Suprapubic skin (tissue), 4 donors: Measurements from ENCODE around the gene BSND. TPM values are rescaled to one million over a fixed set of nuclear protein-coding genes. Genes with fewer than 3 reads are reported as not detected.

Source experiments
- DNase-seq, 2 donors: peaks; one replicate each; pipeline ENCODE4 v3.0.0-alpha.2; 2019; ENCODE audit warnings: low spot score in 2 of 2
- H3K27ac ChIP-seq: fragments of 200-600 bp; sonication (generic); one replicate; pipeline ENCODE4 v1.5.1; 2019
- H3K27me3 ChIP-seq: fragments of 200-600 bp; sonication (generic); one replicate; pipeline ENCODE4 v1.5.1; 2019
- H3K36me3 ChIP-seq: fragments of 200-600 bp; sonication (generic); one replicate; pipeline ENCODE4 v1.5.1; 2019
- H3K4me1 ChIP-seq: fragments of 200-600 bp; sonication (generic); one replicate; pipeline ENCODE4 v1.5.1; 2019
- H3K4me3 ChIP-seq: fragments of 200-600 bp; sonication (generic); one replicate; pipeline ENCODE4 v1.5.1; 2019; ENCODE audit warnings: mild to moderate bottlenecking
- H3K9me3 ChIP-seq: fragments of 200-600 bp; sonication (generic); one replicate; pipeline ENCODE4 v1.5.1; 2019
- EP300 ChIP-seq: sonication (generic); formaldehyde crosslinking; IDR thresholded peaks from one replicate; pipeline ENCODE4 v1.6.1; 2017; ENCODE audit warnings: antibody characterized with exemption
- POLR2A ChIP-seq, 2 donors: fragments of 450-650 bp; IDR thresholded peaks; one replicate each; pipeline ENCODE4 v1.6.1; 2017; ENCODE audit warnings: antibody characterized with exemption in 2 of 2, mild to moderate bottlenecking in 2 of 2, moderate library complexity in 2 of 2
- POLR2AphosphoS5 ChIP-seq, 3 donors: sonication (generic); formaldehyde crosslinking; IDR thresholded peaks; one replicate each; pipeline ENCODE4 v1.6.1; 2017; ENCODE audit warnings: antibody characterized with exemption in 3 of 3
- WGBS: methylation state at CpG from one replicate; pipeline ENCODE4 v1.1.5; 2018; 5-methylcytosine and 5-hydroxymethylcytosine counted together
- total RNA-seq, 4 donors: library from RNA; depleted of rRNA; stranded (reverse); fragments of >200 nt; gene quantifications; one replicate each; pipeline ENCODE4 v1.1.0, GENCODE V29; 2016
- TF ChIP-seq, protein P1 (sequence below), 2 donors: fragments of 200-600 bp in 1 of 2; fragments of 450-650 bp in 1 of 2; sonication (generic) in 1 of 2; IDR thresholded peaks; one replicate each; pipeline ENCODE4 v1.5.1; 2016 to 2019; ENCODE audit warnings: antibody characterized with exemption in 2 of 2, mild to moderate bottlenecking in 1 of 2, moderate library complexity in 1 of 2

BSND gene
- total RNA-seq: not detected

DNA sequence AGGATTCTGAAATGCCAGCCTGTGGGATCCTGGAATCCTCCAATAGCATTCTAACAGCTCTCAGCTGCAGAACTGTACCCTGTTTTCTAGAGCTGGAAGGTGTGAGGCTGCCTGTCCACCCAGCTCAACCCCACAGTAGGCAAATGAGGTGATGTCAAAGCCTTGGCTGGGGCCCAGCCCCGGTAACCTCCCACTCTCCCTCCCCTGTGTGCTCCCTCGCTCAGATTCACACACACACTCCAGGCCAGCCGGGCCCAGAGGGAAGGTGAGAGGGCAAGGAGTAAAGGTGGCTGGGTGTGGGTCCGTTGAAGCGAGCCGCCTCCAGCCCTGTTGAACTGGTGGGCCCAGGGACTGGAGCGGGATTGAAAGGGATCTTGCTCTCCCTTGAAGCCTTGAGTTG, at the start of gene BSND:
Gene BSND (plus strand): TSS at position 257 of the 400 bp plus-strand sequence. CDS start 254 bp downstream, outside the sequence.
- H3K27ac ChIP-seq: no peak within 1 kb of the TSS
- TF ChIP-seq EP300 (no peak), POLR2AphosphoS5 (IDR thresholded peaks at IDR 0.05) (no peak), POLR2A (IDR thresholded peaks at IDR 0.05) (no peak)
- TF ChIP-seq, protein P1, sequence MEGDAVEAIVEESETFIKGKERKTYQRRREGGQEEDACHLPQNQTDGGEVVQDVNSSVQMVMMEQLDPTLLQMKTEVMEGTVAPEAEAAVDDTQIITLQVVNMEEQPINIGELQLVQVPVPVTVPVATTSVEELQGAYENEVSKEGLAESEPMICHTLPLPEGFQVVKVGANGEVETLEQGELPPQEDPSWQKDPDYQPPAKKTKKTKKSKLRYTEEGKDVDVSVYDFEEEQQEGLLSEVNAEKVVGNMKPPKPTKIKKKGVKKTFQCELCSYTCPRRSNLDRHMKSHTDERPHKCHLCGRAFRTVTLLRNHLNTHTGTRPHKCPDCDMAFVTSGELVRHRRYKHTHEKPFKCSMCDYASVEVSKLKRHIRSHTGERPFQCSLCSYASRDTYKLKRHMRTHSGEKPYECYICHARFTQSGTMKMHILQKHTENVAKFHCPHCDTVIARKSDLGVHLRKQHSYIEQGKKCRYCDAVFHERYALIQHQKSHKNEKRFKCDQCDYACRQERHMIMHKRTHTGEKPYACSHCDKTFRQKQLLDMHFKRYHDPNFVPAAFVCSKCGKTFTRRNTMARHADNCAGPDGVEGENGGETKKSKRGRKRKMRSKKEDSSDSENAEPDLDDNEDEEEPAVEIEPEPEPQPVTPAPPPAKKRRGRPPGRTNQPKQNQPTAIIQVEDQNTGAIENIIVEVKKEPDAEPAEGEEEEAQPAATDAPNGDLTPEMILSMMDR (IDR thresholded peaks at IDR 0.05): no peak
- H3K27me3 ChIP-seq: peaks cover 42% of the 10 kb centered on the region
- H3K9me3 ChIP-seq: no peaks in the 10 kb centered on the region
- DNase-seq: no peak
- peaks cover 11% of the 10 kb centered on the region for H3K4me1 ChIP-seq
- no peaks in the 10 kb centered on the region for H3K36me3 ChIP-seq
- WGBS: 69% methylated on average over 7 of the region's 7 CpGs
- H3K4me3 ChIP-seq: no peak within 1 kb of the TSS

DNA sequence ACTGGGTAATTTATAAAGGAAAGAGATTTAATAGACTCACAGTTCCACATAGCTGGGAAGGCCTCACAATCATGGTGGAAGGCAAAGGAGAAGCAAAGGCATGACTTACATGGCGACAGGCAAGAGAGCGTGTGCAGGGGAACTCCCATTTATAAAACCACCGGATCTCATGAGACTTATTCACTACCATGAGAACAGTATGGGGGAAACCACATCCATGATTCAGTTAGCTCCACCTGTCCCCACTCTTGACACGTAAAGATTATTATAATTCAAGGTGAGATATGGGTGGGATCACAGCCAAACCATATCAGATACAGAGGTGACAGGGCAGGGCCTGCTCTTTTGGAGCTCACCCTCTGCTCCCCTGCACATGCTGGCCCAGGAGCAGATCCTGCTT, 49.7 kb upstream of the BSND start:
- no peak overlapping the region for H3K4me3 ChIP-seq
- WGBS: 65% methylated on average over 4 of the region's 4 CpGs

DNA sequence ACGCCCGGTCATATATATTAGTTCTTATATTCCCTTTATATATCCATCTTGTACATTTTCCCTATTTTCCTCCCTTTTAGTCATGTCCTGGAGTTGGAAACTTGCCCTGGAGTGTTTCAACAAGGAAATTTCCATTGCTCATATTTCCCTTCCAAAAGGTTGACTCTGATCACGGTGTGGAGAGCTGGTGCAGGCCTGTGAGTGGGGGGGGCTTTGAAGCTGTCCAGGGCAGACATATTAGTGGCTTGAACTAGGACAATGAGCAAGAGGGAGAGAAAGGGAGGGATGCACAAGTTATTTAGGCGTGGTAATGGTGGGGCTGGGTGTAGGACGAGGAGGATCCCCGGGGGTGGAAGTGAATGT, 48.7 kb upstream of the BSND start:
- no peaks in the 10 kb centered on the region for H3K9me3 ChIP-seq
- peak overlapping the region; percentile 31 for H3K27ac ChIP-seq
- H3K4me3 ChIP-seq: no peak overlapping the region
- no peak for DNase-seq
- TF ChIP-seq EP300: no peak
- no peak for TF ChIP-seq POLR2A (IDR thresholded peaks at IDR 0.05)
- TF ChIP-seq, protein P1 (IDR thresholded peaks at IDR 0.05): no peak
- TF ChIP-seq POLR2AphosphoS5 (IDR thresholded peaks at IDR 0.05): no peak
- H3K27me3 ChIP-seq: no peaks in the 10 kb centered on the region
- H3K36me3 ChIP-seq: no peaks in the 10 kb centered on the region
- 61% methylated on average over 6 of the region's 6 CpGs for WGBS
- H3K4me1 ChIP-seq: peaks cover 20% of the 10 kb centered on the region

More for the DNA sequence above, 49.7 kb upstream of the BSND start:
- Histone ChIP-seq H3K36me3 (no peaks in the 10 kb centered on the region), H3K27me3 (no peaks in the 10 kb centered on the region), H3K27ac (no peak overlapping the region), H3K9me3 (no peaks in the 10 kb centered on the region), H3K4me1 (peaks cover 24% of the 10 kb centered on the region)
- TF ChIP-seq, protein P1 (IDR thresholded peaks at IDR 0.05): no peak
- no peak for TF ChIP-seq EP300
- DNase-seq: no peak

DNA sequence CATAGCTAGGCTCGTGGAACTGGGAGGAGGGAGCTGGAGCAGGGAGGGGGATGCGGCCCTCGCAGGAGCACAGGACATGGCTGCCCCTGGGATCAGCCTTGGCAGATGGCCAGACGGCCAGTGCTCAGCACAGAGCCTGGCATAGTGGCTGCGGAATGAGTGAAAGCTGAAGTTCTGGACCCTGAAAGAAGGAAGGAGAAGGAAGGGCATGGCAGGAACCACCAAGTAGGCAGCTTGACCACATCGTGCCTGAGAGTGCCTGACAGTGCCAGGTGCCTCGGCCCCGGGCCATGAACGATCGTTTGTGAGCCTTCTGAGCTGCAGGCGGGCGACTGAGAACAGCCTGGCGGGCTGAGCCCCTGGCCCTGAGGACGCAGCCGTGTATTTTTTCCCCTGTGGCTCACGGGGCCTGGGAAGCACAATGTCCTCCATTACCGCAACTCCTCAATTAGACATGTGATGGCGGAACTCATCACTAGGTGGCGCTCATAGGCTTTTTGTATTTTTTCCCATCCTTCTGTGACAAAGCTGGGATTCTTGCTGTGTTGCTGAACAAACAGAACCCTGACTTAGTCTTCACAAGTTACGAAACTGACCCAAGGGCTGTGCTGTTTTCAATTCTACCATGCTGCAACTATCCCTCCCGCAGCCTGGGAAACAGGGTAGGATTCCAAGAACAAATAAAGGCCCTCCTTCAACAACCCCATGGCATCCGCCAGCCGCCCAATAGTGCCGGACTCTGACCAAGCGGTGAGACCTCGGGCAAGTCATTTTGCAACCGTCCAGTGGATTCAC, 48.2 kb upstream of the BSND start:
- TF ChIP-seq, protein P1 (IDR thresholded peaks at IDR 0.05): peak; percentile 60 to 70
- no peak for TF ChIP-seq EP300
- Histone ChIP-seq H3K27me3 (no peaks in the 10 kb centered on the region), H3K9me3 (no peaks in the 10 kb centered on the region), H3K4me3 (peak overlapping the region; percentile 18), H3K27ac (peak overlapping the region; percentile 31), H3K4me1 (peaks cover 15% of the 10 kb centered on the region), H3K36me3 (no peaks in the 10 kb centered on the region)
- 28% methylated on average over 22 of the region's 27 CpGs for WGBS
- DNase-seq: peak in 1 of 2 donors; percentile 79

DNA sequence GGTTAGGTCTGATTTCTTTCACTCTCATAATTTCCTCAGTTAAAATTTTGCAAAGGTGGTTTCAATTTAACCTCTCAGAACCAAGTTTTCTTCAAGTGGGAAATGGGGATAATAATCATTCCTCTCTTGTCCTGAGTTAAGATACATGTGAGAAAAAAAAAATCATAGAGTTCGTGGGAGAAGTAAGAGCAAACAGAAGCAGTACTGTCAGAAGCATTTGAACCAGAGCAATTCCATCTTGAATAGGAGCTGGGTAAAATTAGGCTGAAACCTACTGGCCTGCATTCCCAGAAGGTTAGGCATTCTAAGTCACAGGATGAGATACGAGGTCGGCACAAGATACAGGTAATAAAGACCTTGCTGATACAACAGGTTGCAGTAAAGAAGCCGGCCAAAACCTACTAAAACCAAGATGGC, 46.9 kb upstream of the BSND start:
- TF ChIP-seq EP300: no peak
- TF ChIP-seq, protein P1 (IDR thresholded peaks at IDR 0.05): no peak
- no peak for TF ChIP-seq POLR2A (IDR thresholded peaks at IDR 0.05)
- no peak for TF ChIP-seq POLR2AphosphoS5 (IDR thresholded peaks at IDR 0.05)
- no peak overlapping the region for H3K4me3 ChIP-seq
- H3K27me3 ChIP-seq: no peaks in the 10 kb centered on the region
- no peaks in the 10 kb centered on the region for H3K9me3 ChIP-seq
- H3K36me3 ChIP-seq: no peaks in the 10 kb centered on the region
- peaks cover 8% of the 10 kb centered on the region for H3K4me1 ChIP-seq
- no peak overlapping the region for H3K27ac ChIP-seq
- no peak for DNase-seq
- 92% methylated on average over 4 of the region's 4 CpGs for WGBS
